Activated naive CD4-positive, alpha-beta T cell treated with anti-CD3 and anti-CD28 coated beads, Interleukin-2, amount 50 U/mL, for 16 hours (primary cell): ENCODE measurements around the gene FSTL4.

Experiments used
- DNase-seq: peaks from one replicate; pipeline ENCODE4 v3.0.0-alpha.2; 2020

Gene FSTL4

GRCh38 chr5:133276171-133276570 is 336.2 kb downstream of the FSTL4 start:
- no peak for DNase-seq

- DNase-seq = no peak
These were observed 336.7 kb downstream of the FSTL4 start for GRCh38 chr5:133275631-133276030.

GRCh38 chr5:133274597-133274935 is 337.8 kb downstream of the FSTL4 start:
- DNase-seq = no peak

GRCh38 chr5:133273661-133274596 is 338.4 kb downstream of the FSTL4 start:
- no peak for DNase-seq

- no peak for DNase-seq
These were observed 340.0 kb downstream of the FSTL4 start for GRCh38 chr5:133272345-133272744.

GRCh38 chr5:133271606-133272005 is 340.7 kb downstream of the FSTL4 start:
- DNase-seq = no peak

GRCh38 chr5:133269691-133270090 is 342.6 kb downstream of the FSTL4 start:
- no peak for DNase-seq

GRCh38 chr5:133267601-133268000 is 344.7 kb downstream of the FSTL4 start:
- DNase-seq = no peak

- no peak for DNase-seq
These were observed 345.4 kb downstream of the FSTL4 start for GRCh38 chr5:133266966-133267365.

GRCh38 chr5:133266527-133266878 is 345.8 kb downstream of the FSTL4 start:
- DNase-seq = no peak

GRCh38 chr5:133265720-133266526 is 346.4 kb downstream of the FSTL4 start:
- no peak for DNase-seq

- DNase-seq = no peak
These were observed 347.1 kb downstream of the FSTL4 start for GRCh38 chr5:133265257-133265656.

- no peak for DNase-seq
These were observed 349.7 kb downstream of the FSTL4 start for GRCh38 chr5:133262690-133263089.

- DNase-seq = no peak
These were observed 350.3 kb downstream of the FSTL4 start for GRCh38 chr5:133261993-133262392.

GRCh38 chr5:133260715-133261114 is 351.6 kb downstream of the FSTL4 start:
- DNase-seq = no peak

- DNase-seq = no peak
These were observed 352.9 kb downstream of the FSTL4 start for GRCh38 chr5:133259199-133259997.

- no peak for DNase-seq
These were observed 354.4 kb downstream of the FSTL4 start for GRCh38 chr5:133257977-133258376.

- DNase-seq = no peak
These were observed 356.1 kb downstream of the FSTL4 start for GRCh38 chr5:133256276-133256675.

- no peak for DNase-seq
These were observed 357.5 kb downstream of the FSTL4 start for GRCh38 chr5:133254803-133255202.

- DNase-seq = no peak
These were observed 358.7 kb downstream of the FSTL4 start for GRCh38 chr5:133253671-133254070.

- no peak for DNase-seq
These were observed 359.3 kb downstream of the FSTL4 start for GRCh38 chr5:133253070-133253469.

- no peak for DNase-seq
These were observed 360.2 kb downstream of the FSTL4 start for GRCh38 chr5:133252133-133252480.
